Fibroblast of skin of scalp (primary cell): ENCODE measurements around the gene PMAIP1. TPM values are rescaled to one million over a fixed set of nuclear protein-coding genes. Genes with fewer than 3 reads are reported as not detected.
A peak's percentile ranks its signal among the peaks of the same experiment; 100 is the strongest.
"Not testable (repeated sequence)": the region's sequence is repeated elsewhere in the genome, so short reads cannot be mapped to it uniquely, and the experiment has no call there.

Experiments
- DNase-seq: peaks from one replicate; pipeline ENCODE4 v3.0.0-alpha.2; 2013
- polyA plus RNA-seq, 2 experiments: library from polyadenylated mRNA; unstranded; fragments of 120-200 nt; gene quantifications; one replicate each; pipeline ENCODE4 v1.2.1, GENCODE V29; 2013; ENCODE audit not compliant: insufficient read length in 2 of 2

PMAIP1 gene
- 17.1 TPM for polyA plus RNA-seq (2013, experiment 1 of 2; ENCODE audit: insufficient read length)
- 18.3 TPM for polyA plus RNA-seq (2013, experiment 2 of 2; ENCODE audit: insufficient read length)

- peak; percentile 94 for DNase-seq
Measured at GRCh38 chr18:59899298-59900221, at the start of gene PMAIP1. TSS of gene PMAIP1 (plus strand) at chr18:59899996. CDS start at chr18:59900178, 182 bp downstream.

DNA sequence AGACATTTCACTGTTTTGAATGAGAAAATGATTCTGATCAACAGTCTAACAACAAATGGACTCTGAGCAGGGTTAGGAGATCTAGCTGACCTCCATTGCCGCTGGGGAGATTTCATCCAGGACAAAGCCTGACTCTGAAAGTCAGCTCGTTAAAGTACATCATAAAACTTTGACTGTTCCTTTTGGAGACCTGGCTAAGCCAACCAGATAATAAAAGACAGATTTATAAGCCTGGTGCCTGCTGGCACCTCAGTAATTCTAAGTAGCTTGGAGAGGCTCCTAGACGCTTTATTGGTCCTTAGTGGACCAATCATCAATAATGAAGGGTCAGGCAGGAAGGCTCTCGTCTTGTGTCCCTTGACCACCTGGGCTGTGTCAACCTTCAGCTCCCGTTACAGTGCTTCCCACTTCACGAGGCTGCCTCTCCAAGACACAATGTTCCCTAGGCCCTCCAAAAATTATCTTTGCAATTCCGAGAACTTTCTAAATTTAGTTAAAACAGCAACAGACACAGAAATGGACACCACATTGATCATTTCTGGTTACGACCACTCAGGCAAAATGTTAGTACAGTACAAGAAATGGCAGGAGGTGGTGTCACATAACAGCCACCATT, 47.9 kb upstream of the PMAIP1 start:
- no peak for DNase-seq

DNA sequence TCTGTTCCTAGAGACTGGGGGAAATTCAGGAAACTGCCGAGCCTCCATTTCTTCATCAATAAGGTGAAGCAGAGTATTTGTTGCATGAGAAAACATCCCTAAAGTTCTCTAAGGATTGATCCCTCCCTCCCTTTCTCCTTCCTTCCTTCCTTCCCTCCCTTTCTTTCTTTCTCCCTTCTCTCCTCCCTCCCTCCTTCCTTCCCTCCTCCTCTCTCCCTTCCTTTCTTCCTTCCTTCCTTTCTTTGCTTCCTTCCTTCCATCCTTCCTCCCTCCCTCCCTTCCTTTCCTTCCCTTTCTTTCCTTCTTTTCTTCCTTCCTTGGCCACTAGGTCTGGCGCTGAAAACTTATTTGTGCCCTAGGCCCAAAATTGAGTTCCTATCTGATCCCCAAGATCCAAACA, 47.2 kb upstream of the PMAIP1 start:
- DNase-seq: no peak

DNA sequence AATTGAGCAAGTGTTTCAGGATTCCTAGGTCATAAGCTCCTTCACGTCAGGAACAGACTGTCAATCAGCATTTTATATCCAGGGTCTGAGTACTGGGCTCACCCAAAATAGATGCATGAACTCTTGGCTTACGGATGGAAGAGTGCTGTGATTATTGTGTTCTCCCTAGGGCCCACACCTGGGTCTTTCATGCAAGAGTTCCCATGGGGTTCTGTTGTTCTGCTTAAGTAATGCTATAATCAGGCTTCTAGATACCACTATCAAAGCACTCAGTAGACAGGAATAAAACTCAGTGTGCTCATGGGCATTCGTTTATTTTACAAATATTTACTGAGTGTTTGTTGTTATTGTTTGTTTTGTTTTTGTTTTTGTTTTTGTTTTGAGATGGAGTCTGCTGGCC, 46.4 kb upstream of the PMAIP1 start:
- no peak for DNase-seq

- not testable (repeated sequence) for DNase-seq
Measured at GRCh38 chr18:59853988-59854387, 45.8 kb upstream of the PMAIP1 start.

GRCh38 chr18:59861009-59861408, 38.8 kb upstream of the PMAIP1 start:
- no peak for DNase-seq

- no peak for DNase-seq
Measured at GRCh38 chr18:59861963-59862819, 37.6 kb upstream of the PMAIP1 start.

GRCh38 chr18:59865241-59865986, 34.4 kb upstream of the PMAIP1 start:
- DNase-seq: no peak

GRCh38 chr18:59866551-59867269, 33.1 kb upstream of the PMAIP1 start:
- DNase-seq: no peak

- no peak for DNase-seq
Measured at GRCh38 chr18:59867337-59868104, 32.3 kb upstream of the PMAIP1 start.

GRCh38 chr18:59870623-59871130, 29.1 kb upstream of the PMAIP1 start:
- peak; percentile 70 for DNase-seq

GRCh38 chr18:59871711-59872362, 28.0 kb upstream of the PMAIP1 start:
- no peak for DNase-seq

DNA sequence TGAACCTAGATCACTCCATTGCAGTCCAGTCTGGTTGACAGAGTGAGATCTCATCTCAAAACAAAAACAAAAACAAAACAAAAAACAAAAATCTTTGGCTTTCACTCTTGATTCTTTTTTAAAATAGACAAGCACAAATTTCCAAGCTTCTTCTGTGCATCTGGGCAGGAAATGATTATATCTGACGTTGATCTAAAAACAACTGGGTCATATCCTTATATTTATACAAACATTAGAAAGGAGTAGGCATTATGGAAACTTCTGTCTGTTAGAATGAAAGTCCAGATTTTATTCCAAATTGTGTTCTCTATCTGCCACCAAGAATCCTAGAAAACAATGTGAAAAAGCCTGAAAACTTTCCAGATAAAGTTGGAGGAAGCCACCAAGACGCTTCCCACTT, 26.2 kb upstream of the PMAIP1 start:
- no peak for DNase-seq

DNA sequence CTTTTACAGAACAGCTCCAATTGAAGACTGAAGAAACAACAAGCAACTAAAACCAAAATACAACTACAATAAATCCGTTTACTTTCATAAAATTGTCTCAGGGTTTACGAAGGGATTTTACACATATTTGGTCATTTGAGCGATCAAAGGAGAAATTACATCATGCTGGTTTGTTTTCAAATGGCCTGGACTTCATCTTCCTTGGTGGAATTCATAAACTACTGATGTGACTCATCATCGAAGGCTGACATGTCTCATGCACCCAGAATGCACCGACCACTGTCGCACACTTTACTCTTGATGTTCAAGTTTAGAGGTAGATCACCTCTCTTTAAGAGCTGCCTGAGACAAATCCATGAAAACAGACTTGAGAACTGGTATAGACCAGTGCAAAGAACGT, 25.6 kb upstream of the PMAIP1 start:
- DNase-seq: peak; percentile 89

DNA sequence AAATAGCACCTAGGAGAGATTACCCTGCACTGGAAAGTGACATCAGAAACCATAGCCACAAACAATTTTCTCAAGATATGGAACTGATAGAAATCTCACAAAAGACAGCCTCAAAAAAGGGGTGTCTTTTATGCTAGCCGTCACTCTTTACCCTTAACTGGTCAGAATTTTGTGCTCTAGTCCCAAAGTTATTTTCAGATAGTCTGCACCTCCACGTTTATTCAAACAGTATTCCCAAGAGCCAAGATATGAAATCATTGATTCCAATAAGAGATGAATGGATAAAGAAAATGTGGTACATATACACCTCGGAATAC, 23.5 kb upstream of the PMAIP1 start:
- DNase-seq: no peak

- DNase-seq: no peak
Measured at GRCh38 chr18:59877361-59877760, 22.4 kb upstream of the PMAIP1 start.

DNA sequence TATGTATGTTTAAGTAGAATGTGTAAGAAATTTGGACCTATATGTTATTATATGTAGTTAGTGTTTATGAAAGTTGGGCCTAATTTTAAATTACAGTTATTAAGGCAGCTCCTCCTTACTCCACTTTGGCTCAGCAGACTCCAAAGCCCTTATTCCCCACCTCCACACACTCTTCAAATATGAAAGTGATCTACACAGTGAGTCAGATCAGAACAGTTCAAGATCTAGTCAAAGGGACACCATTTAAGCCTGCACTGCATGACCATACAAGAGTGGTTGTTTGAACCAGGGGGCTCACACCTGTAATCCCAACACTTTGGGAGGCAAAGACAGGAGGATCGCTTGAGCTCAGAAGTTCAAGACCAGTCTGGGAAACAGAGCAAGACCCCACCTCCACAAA, 21.2 kb upstream of the PMAIP1 start:
- DNase-seq: no peak

- peak; percentile 65 for DNase-seq
Measured at GRCh38 chr18:59881728-59882656, 17.8 kb upstream of the PMAIP1 start.

DNA sequence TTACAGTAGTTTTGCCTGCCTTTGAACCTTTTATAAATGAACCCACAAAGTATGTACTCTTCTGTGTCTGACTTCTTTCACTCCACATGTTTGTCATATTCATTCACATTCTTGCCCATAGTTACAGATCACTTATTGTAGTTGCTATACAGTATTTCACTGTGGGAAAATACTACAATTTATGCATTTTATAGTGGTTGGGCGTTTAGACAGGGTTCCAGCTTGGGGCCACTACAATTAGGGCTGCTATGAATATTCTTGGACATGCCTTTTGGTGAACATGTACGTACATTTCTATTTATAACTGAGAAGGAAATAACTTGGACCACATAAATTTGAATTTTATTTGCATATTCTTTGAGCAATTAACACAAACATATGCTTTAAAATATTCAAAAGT, 15.4 kb upstream of the PMAIP1 start:
- DNase-seq: peak; percentile 77
